Dermis microvascular lymphatic vessel endothelial cell (primary cell): ENCODE results near the gene MACROD1. TPM values are rescaled to one million over a fixed set of nuclear protein-coding genes. Genes with fewer than 3 reads are reported as not detected.

ENCODE experiments used
- DNase-seq, 2 donors: peaks; one replicate each; pipeline versions ENCODE4 v3.0.0 to v3.0.0-alpha.2; 2010; ENCODE audit warnings: low read depth in 2 of 2
- total RNA-seq: library from RNA; depleted of rRNA; stranded (reverse); fragments of >200 nt; gene quantifications from 2 replicates; pipeline ENCODE4 v1.2.1, GENCODE V29; 2014

The MACROD1 gene
- total RNA-seq, 1 donor from 2014 or later = 23.1 TPM

- DNase-seq = peak in 1 of 2 donors; percentile 38
These were observed 12.8 kb downstream of the MACROD1 start for GRCh38 chr11:64152841-64153691.

DNA sequence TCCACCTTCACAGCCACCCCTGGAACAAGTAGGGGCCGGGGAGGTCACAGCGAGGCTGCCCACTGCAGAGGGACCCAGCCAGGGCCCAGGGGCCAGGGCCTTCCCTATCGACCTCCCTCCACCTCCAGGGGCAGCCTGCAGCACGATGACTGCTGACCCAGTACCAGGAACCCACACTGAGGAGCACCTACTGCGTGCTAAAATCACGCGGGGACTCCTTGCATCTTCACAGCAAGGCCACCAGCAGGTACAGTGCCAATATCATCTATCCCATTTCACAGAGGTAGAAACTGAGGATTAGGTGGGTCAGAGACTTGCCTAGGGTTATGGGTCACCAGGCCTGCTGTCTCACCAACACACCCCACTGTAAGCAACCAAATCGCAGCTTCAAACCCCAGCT is 14.6 kb downstream of the MACROD1 start:
- DNase-seq = no peak

DNA sequence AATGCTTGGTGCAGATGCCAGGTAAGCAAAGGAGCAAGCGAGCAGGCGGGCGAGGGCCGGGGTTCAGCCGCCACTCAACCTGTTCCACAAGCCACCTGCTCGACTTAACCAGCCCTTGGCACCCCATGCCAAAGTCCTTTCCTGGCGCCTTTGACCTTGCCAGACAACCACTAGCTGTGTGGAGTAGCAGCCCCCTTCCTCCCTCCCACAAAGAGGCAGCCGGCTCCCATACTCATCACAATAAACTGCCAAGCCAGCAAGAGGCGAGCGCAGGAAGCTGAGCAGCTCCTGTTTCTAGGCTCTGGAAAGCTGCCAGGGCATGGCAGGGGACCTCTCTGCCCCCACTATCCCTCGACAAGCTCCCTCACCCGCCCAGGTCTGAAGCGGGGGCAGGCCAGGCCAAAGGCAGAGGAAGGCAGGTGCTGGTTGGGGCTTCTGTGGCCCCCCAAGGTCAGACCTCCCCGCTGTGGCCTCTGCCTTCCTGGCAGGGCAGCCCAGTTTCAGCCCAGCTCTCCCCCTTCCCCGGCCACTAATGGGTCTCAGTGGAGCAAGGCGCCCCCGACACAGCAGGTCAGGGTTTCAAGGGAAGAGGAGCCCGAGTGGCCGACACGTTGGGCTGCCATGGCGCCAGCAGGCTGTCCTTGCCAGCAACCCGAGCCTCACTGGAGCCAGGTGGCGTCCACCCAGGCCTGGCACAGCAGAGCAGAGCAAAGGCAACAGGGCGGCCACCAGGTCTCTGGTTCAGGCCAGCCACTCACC is 15.3 kb downstream of the MACROD1 start:
- peak; percentile 3 to 17 for DNase-seq

- no peak for DNase-seq
These were observed 15.9 kb downstream of the MACROD1 start for GRCh38 chr11:64150051-64150450.

DNA sequence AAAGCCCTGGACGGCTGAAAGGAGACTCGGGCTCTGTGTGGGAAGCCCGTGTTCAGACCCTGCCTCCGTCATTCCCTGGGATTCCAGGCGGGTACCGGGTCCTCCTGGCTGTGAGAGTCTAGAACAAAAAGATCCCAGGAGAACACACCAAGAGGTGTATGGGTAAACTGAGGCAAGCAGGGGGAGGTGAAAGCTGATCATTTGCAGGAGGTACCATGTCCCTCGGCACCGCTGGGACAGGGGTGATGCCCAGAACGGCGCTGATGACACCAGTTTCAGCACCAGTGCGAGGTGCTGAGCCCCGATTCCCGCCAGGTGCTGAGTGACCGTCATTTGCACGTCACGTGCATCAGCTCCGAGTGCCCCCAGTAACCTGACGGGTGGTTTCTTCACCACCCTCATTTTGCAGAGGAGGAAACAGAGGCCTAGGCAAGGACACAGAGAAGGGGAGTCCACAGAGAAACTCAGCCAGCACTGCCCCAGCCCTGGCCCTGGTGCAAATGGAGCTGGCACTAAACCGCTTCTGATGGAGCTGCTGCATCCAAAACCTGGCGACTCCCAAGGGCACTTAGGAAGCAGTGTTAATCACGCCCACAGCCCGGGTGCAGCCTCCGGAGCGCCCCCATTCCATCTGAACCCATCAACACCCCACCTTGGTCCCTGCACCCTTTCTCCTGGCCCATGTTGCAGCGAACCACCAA is 16.8 kb downstream of the MACROD1 start:
- DNase-seq = no peak

- DNase-seq = peak; percentile 43 to 73
These were observed 17.5 kb downstream of the MACROD1 start for GRCh38 chr11:64148226-64148916.

DNA sequence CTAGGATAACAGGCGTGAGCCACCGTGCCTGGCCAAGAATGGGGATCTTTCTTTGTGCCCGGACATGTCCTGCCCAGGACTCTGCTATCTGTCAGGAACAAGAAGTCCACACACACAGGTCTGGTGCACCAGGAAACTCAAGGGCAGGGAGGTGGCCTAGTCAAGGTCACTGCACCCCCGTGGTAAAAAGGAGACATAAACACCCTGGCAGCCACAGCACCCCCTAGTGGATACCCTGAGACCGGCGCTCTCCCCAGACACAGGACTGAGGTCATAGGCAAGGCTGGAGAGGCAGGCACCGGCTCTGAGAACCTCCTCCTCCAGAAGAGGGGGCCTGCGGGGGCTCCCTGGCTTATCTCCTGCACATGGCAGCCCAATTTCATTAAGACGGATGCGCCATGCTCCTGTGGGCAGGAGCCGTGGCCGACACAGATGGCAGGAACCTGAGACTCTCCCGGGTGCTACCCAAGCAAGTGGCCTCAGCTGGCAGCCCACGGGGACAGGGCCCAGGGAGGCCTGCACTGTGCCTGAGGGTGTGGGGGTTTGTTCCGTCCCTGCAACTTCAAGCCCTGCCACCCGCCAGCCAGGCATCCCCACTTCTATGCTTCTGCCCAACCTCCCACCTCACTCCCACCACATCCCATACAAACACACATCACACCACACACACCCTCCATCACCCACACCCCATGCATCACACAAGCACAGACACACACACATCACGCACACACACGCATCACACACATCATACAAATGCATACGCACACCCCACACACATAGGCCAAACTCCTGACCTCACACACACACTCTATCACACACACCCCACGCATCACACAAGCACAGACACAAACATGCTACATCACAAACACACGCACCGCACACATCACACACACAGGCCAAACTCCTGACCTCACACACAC is 19.6 kb downstream of the MACROD1 start:
- DNase-seq = peak; percentile 3 to 51

DNA sequence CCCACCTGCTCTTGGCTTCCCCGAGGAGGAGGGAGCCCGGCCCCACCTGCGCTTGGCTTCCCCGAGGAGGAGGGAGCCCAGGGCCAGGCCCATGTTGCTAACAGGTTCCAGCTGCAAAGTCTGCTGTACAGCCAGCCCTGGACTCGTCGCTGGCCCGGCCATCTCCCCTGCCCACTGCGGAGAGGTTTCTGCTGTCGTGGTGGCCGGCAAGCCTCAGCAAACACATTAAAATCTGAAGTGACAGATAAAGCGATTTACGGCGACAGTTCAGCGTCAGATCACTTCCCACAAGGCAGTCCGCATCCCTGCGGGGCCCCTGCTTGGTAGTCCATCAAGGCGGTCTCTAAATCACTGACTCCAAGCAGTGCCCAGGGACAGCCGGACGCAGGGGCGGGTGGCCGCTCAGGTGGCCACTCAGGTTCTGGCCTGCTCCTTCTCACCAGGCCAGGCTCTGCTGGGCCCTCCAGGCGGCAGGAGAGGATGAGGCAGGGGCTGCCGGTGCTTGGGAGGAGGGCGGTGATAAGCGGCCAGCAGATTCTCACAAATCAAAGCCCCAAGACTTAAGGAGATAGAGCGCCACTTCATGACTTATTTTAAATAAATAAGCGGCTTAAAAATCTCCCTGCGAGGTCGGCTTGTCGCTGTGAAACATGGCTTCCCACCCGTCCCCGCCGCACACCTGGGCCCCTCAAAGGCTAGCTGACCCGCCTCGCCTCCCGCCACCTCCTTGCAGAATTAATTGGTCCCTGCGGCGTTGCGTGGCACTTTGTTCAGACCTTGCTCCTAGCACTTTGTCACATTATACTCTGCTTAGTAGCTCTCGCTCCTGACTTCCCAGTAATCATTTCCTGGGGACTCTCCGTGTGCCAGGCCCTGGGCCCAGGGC is 21.1 kb downstream of the MACROD1 start:
- DNase-seq = no peak

GRCh38 chr11:64141081-64141783 is 24.7 kb downstream of the MACROD1 start:
- DNase-seq = no peak

DNA sequence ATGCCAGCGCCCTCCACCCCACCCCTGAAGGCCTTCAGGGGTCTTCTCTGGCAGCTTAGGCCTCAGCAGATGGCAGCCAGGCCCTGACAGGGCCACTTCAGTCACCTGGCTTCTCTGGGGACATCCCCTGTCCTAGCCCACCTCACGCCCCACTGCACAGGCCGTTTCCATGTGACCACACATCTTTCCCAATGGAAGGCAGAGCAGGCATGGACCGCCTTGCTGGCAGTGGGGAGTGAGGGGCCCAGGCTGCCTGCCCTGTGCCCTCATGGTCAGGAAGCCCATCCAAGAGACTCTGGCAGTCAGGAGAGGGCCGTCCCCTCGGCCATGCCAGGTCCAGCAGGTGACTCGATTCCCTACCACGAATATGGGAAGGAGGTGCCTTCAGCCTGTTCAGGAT is 25.8 kb downstream of the MACROD1 start:
- no peak for DNase-seq

DNA sequence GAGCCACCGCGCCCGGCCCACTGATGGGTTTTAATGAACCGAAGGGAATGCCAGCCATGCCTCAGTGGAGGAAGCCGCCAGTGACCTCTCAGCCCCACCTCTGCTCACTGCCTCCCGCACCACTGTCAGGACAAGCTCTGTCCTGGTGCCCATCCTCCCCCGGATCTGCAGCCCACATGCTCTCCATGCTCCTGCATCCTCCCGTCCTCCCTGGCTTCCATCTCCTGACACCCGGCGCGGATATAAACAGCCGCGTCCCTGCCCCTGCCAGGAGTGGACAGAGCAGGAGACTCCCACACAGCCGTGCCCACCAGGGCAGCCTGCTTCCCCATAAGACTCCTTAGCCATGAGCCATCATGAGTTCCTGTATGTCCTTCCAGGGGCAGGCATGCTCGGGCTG is 26.9 kb downstream of the MACROD1 start:
- no peak for DNase-seq

DNA sequence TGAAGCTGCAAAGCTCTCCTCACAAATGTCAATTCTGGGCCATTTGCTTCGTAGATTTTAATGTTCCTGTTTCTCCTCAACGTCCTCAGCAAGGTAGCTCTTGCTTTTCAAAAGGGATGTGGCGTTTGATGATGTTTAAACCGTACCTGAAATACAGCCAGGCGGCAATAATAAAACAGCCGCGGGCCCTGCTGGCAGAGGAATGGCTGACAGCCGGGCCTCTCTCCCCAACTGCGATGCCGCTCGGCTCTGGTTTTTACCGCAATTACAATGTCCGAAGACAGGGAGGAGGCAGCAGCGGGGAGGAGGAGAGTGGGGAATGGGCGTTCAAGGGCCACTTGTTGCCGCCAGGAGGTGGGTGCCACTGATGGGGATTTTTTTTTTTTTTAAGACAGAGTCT is 27.5 kb downstream of the MACROD1 start:
- DNase-seq = no peak

GRCh38 chr11:64136765-64137441 is 29.0 kb downstream of the MACROD1 start:
- no peak for DNase-seq

DNA sequence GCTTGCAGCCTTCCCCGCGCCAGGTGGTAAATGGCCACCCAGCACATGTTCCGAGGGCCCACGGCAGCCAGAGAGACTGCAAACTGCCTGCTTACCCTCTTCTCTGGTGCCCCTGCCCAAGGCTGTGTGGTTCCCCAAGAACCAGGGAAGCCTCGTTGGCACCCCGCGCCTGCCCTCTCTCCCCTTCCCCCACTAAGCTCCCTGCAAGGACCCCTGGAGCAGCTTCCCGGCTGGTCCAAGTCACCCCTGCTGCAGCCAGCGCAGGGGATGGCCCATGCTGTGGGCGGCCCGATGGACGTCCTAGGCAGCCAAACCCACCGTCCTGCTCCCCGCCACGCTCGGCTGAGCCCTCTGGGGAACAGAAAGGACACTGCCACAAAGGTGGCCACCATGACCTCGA is 30.2 kb downstream of the MACROD1 start:
- DNase-seq = no peak

GRCh38 chr11:64134963-64135362 is 30.9 kb downstream of the MACROD1 start:
- no peak for DNase-seq

DNA sequence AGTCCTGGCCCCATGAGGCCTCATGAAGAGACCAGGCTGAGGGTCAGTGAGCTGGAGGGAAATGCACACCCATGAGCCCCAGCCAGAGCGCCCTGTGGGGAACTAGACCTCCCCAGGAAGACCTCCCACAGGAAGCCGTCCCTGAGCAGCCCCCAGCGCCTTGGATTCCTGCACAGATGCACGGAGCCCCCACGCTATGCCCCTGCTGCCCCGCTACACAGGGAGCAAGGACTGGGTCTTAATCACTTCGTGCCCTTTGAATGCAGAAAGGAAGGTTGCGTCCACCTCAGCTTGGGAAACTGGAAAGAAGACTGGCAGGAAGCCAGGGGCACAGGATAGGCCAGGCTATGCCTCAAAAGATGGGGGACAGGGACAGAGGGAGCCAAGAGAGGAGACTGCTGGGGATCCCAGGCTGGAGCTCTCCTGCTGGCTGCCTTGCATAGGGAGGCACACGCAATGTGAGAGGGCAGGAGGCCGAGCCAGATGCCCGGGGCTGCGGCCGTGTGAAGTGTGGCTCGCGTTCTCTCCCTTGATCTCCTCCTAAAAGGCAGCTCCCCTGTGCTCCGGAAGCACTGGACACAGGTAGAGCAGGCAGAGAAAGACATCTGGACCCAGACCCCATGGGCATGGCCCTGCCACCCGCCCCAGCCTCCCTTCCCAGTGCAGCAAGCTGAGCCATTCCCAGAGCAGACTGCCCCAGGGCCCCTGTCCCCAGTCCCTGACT is 32.8 kb downstream of the MACROD1 start:
- no peak for DNase-seq

DNA sequence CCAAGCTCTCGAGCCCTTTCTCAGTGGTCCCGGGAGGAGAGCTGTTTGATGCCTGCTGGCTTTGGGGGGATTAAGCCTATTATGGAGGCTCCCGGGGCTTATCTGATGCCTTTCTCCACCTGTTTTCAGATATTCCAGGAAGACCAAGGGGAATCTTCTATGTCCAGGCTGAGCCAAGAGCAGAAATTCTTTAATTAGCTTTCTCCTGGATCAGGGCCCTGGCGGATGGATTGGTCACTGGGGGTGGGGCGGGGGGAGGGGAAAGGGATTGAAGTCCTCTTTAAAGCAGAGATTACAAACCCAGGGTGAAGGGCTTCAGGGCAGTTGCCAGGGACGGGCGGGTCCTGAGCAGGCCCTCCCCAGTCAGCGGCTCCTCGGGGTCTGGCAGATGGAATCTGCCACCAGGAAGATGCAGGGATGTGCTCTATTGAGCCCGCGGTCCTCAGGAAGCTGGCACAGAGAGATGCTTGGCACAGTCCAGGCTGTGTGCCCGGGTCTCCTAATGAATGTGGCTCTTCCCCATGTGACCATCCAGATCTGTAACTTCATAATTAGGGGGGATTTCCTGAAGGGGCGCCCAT is 33.6 kb downstream of the MACROD1 start:
- DNase-seq = no peak
